Right renal pelvis (tissue), 4 donors: ENCODE data around the gene TSC1. TPM values are rescaled to one million over a fixed set of nuclear protein-coding genes. Genes with fewer than 3 reads are reported as not detected.
A peak's percentile ranks its signal among the peaks of the same experiment; 100 is the strongest.

Experiments used
- DNase-seq, 4 donors: peaks; one replicate each; pipeline ENCODE4 v3.0.0-alpha.2; 2013; ENCODE audit warnings: low read depth in 4 of 4, low spot score in 3 of 4, missing footprints in 1 of 4
- polyA plus RNA-seq, 4 donors: library from polyadenylated mRNA; unstranded; fragments of 120-200 nt; gene quantifications; one replicate each; pipeline ENCODE4 v1.2.1, GENCODE V29; 2013; ENCODE audit not compliant: insufficient read length in 4 of 4

The TSC1 gene
- polyA plus RNA-seq, 4 donors, result 35.1 to 48.9 (median 39.6) TPM

- no peak for DNase-seq
Measured at GRCh38 chr9:132894862-132895835, 49.3 kb downstream of the TSC1 start.

- no peak for DNase-seq
Measured at GRCh38 chr9:132894346-132894745, 50.1 kb downstream of the TSC1 start.

- no peak for DNase-seq
Measured at GRCh38 chr9:132892400-132892799, 52.0 kb downstream of the TSC1 start.

- DNase-seq, result no peak
Measured at GRCh38 chr9:132888151-132888550, 56.3 kb downstream of the TSC1 start.

- DNase-seq, result no peak
Measured at GRCh38 chr9:132887181-132888120, 57.0 kb downstream of the TSC1 start.

- no peak for DNase-seq
Measured at GRCh38 chr9:132886334-132886725, 58.1 kb downstream of the TSC1 start.

GRCh38 chr9:132885720-132886333, 58.6 kb downstream of the TSC1 start:
- no peak for DNase-seq

- DNase-seq, result no peak
Measured at GRCh38 chr9:132883349-132884294, 60.8 kb downstream of the TSC1 start.

- DNase-seq, result no peak
Measured at GRCh38 chr9:132882616-132883015, 61.8 kb downstream of the TSC1 start.

GRCh38 chr9:132881826-132882225, 62.6 kb downstream of the TSC1 start:
- DNase-seq, result no peak

GRCh38 chr9:132880324-132880661, 64.1 kb downstream of the TSC1 start:
- no peak for DNase-seq

- DNase-seq, result no peak
Measured at GRCh38 chr9:132879457-132880323, 64.7 kb downstream of the TSC1 start.

- DNase-seq, result peak in 3 of 4 donors; percentile 35 to 52 (median 45)
Measured at GRCh38 chr9:132878695-132879456, 65.5 kb downstream of the TSC1 start, which contains the start of gene SPACA9. SPACA9 (plus strand) TSS chr9:132878898; CDS start chr9:132883948, 5,050 bp downstream.

GRCh38 chr9:132877824-132878694, 66.4 kb downstream of the TSC1 start, which contains the start of gene AK8:
AK8 (minus strand) TSS chr9:132878284; CDS start chr9:132878255, 29 bp downstream.
- peak; percentile 61 to 79 (median 66) for DNase-seq

- DNase-seq, result no peak
Measured at GRCh38 chr9:132877458-132877823, 67.0 kb downstream of the TSC1 start.

- no peak for DNase-seq
Measured at GRCh38 chr9:132876849-132877248, 67.6 kb downstream of the TSC1 start.

GRCh38 chr9:132875159-132875558, 69.3 kb downstream of the TSC1 start:
- no peak for DNase-seq
